Measurements from ENCODE around the gene CCDC17.

DNA sequence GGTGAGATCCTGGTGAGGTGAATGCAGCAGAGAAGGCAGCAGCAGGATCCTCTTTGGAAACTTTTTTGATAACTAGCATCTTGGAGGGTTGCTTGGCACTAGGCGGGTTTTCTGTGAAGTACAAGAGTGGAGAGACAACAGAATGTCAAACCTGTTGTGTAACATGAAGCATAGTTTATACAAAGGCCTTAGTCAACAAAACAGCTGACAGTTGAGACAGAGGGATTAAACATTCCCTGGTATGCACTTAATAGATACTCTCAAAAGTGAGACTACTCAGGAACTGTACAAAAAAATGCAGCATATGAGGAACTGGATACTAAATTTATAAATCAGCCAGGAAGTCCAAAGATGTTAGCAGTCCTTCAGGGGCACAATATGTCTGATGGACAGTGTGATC lies 16.4 kb upstream of the CCDC17 start:
- TF ChIP-seq, protein P1, sequence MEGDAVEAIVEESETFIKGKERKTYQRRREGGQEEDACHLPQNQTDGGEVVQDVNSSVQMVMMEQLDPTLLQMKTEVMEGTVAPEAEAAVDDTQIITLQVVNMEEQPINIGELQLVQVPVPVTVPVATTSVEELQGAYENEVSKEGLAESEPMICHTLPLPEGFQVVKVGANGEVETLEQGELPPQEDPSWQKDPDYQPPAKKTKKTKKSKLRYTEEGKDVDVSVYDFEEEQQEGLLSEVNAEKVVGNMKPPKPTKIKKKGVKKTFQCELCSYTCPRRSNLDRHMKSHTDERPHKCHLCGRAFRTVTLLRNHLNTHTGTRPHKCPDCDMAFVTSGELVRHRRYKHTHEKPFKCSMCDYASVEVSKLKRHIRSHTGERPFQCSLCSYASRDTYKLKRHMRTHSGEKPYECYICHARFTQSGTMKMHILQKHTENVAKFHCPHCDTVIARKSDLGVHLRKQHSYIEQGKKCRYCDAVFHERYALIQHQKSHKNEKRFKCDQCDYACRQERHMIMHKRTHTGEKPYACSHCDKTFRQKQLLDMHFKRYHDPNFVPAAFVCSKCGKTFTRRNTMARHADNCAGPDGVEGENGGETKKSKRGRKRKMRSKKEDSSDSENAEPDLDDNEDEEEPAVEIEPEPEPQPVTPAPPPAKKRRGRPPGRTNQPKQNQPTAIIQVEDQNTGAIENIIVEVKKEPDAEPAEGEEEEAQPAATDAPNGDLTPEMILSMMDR (IDR thresholded peaks at IDR 0.05) = no peak
- TF ChIP-seq POLR2A (IDR thresholded peaks at IDR 0.05) = no peak
- no peak for TF ChIP-seq EP300 (IDR thresholded peaks at IDR 0.05)
- no peak for TF ChIP-seq POLR2AphosphoS5 (IDR thresholded peaks at IDR 0.05)

All from suprapubic skin (tissue), 4 donors.